ENCODE data around the gene ARHGEF7. TPM values are rescaled to one million over a fixed set of nuclear protein-coding genes. Genes with fewer than 3 reads are reported as not detected.

ARHGEF7 gene
- total RNA-seq, 1 donor from 2014 or later = 64.6 TPM

- Histone ChIP-seq H2AFZ (replicated peaks) (no peak overlapping the region), H3K9ac (no peak overlapping the region), H3K27ac (no peak overlapping the region), H3K4me1 (no peaks in the 10 kb centered on the region), H4K20me1 (ENCODE audit: low read depth) (no peaks in the 10 kb centered on the region), H3K36me3 (no peaks in the 10 kb centered on the region), H3K9me3 (ENCODE audit: low read depth) (no peaks in the 10 kb centered on the region), H3F3A (ENCODE audit: low read depth) (no peaks in the 10 kb centered on the region), H3K4me2 (no peak overlapping the region), H3K4me3 (no peak overlapping the region), H3K27me3 (no peaks in the 10 kb centered on the region), H3K79me2 (ENCODE audit: low read depth) (no peaks in the 10 kb centered on the region)
- Mint-ChIP-seq H3K36me3 (no peaks in the 10 kb centered on the region), H3K27me3 (ENCODE audit: insufficient read depth, low read depth) (no peaks in the 10 kb centered on the region), H3K4me3 (no peak overlapping the region), H3K27ac (no peak overlapping the region), H3K9me3 (no peaks in the 10 kb centered on the region), H3K4me1 (no peaks in the 10 kb centered on the region)
- TF ChIP-seq EZH2phosphoT487 (IDR thresholded peaks at IDR 0.05) (no peak), EZH2 (IDR thresholded peaks at IDR 0.05) (no peak), CTCF (IDR thresholded peaks at IDR 0.05) (no peak)
- DNase-seq (ENCODE audit: low spot score) = no peak
Observed at GRCh38 chr13:111139452-111139851, 24.3 kb downstream of the ARHGEF7 start.

- no peak for TF ChIP-seq EZH2 (IDR thresholded peaks at IDR 0.05)
- no peak for TF ChIP-seq CTCF (IDR thresholded peaks at IDR 0.05)
- TF ChIP-seq EZH2phosphoT487 (IDR thresholded peaks at IDR 0.05) = no peak
- Histone ChIP-seq H4K20me1 (ENCODE audit: low read depth) (no peaks in the 10 kb centered on the region), H2AFZ (replicated peaks) (no peak overlapping the region), H3K9ac (no peak overlapping the region), H3F3A (ENCODE audit: low read depth) (no peaks in the 10 kb centered on the region), H3K4me1 (no peaks in the 10 kb centered on the region), H3K4me2 (no peak overlapping the region), H3K9me3 (ENCODE audit: low read depth) (no peaks in the 10 kb centered on the region), H3K27ac (no peak overlapping the region), H3K4me3 (no peak overlapping the region), H3K27me3 (no peaks in the 10 kb centered on the region), H3K36me3 (no peaks in the 10 kb centered on the region), H3K79me2 (ENCODE audit: low read depth) (no peaks in the 10 kb centered on the region)
- no peak for DNase-seq (ENCODE audit: low spot score)
- H3K27me3 Mint-ChIP-seq (ENCODE audit: insufficient read depth, low read depth) = no peaks in the 10 kb centered on the region
- no peak overlapping the region for H3K4me3 Mint-ChIP-seq
- H3K9me3 Mint-ChIP-seq = no peaks in the 10 kb centered on the region
- H3K4me1 Mint-ChIP-seq = no peaks in the 10 kb centered on the region
- no peak overlapping the region for H3K27ac Mint-ChIP-seq
- no peaks in the 10 kb centered on the region for H3K36me3 Mint-ChIP-seq
Observed at GRCh38 chr13:111139873-111140561, 24.9 kb downstream of the ARHGEF7 start.

GRCh38 chr13:111140562-111141105 is 25.5 kb downstream of the ARHGEF7 start:
- TF ChIP-seq EZH2phosphoT487 (IDR thresholded peaks at IDR 0.05) (no peak), EZH2 (IDR thresholded peaks at IDR 0.05) (no peak), CTCF (IDR thresholded peaks at IDR 0.05) (no peak)
- Mint-ChIP-seq H3K36me3 (no peaks in the 10 kb centered on the region), H3K9me3 (no peaks in the 10 kb centered on the region), H3K4me3 (no peak overlapping the region), H3K27me3 (ENCODE audit: insufficient read depth, low read depth) (no peaks in the 10 kb centered on the region), H3K4me1 (no peaks in the 10 kb centered on the region), H3K27ac (no peak overlapping the region)
- Histone ChIP-seq H3K36me3 (no peaks in the 10 kb centered on the region), H3K4me3 (no peak overlapping the region), H3F3A (ENCODE audit: low read depth) (no peaks in the 10 kb centered on the region), H3K79me2 (ENCODE audit: low read depth) (no peaks in the 10 kb centered on the region), H3K4me1 (no peaks in the 10 kb centered on the region), H2AFZ (replicated peaks) (no peak overlapping the region), H3K9ac (no peak overlapping the region), H3K4me2 (no peak overlapping the region), H3K27me3 (no peaks in the 10 kb centered on the region), H3K27ac (no peak overlapping the region), H3K9me3 (ENCODE audit: low read depth) (no peaks in the 10 kb centered on the region), H4K20me1 (ENCODE audit: low read depth) (no peaks in the 10 kb centered on the region)
- no peak for DNase-seq (ENCODE audit: low spot score)

Data from neural progenitor cell (in vitro differentiated cells).